K562 (cell line): Measurements from ENCODE around the gene HSD11B1. TPM values are rescaled to one million over a fixed set of nuclear protein-coding genes. Genes with fewer than 3 reads are reported as not detected.

Experiments used
- CBX1 ChIP-seq: sonication (generic); IDR thresholded peaks from 2 replicates; pipeline ENCODE4 v1.6.1; 2016; ENCODE audit warnings: antibody characterized with exemption, low read depth, mild to moderate bottlenecking
- CREB1 ChIP-seq, 2 experiments: sonication (generic) in 1 of 2; formaldehyde crosslinking in 1 of 2; IDR thresholded peaks; 2 replicates each; pipeline versions ENCODE4 v1.6.1 to v1.8.0; 2012 to 2022; ENCODE audit warnings: inconsistent platforms in 1 of 2, mild to moderate bottlenecking in 1 of 2, missing genetic modification reagents in 1 of 2, moderate library complexity in 1 of 2
- FOXK1 ChIP-seq: sonication (generic); formaldehyde crosslinking; IDR thresholded peaks from 2 replicates; pipeline ENCODE4 v1.8.0; 2022; ENCODE audit warnings: missing genetic modification reagents, mild to moderate bottlenecking, borderline replicate concordance
- HNRNPUL1 ChIP-seq: fragments of 200-400 bp; formaldehyde crosslinking; IDR thresholded peaks from 2 replicates; pipeline ENCODE4 v1.6.1; 2017; ENCODE audit warnings: low read length
- HSF4 ChIP-seq: fragments of 250-450 bp; sonication (Bioruptor Pico); IDR thresholded peaks from 2 replicates; pipeline ENCODE4 v2.1.2; 2022; ENCODE audit warnings: mild to moderate bottlenecking, moderate library complexity, borderline replicate concordance
- KDM4B ChIP-seq, 2 experiments: fragments of 450-650 bp in 1 of 2; sonication (generic) in 1 of 2; IDR thresholded peaks; 2 replicates each; pipeline ENCODE4 v1.6.1; 2016 to 2017; ENCODE audit warnings: borderline replicate concordance in 2 of 2, antibody characterized with exemption in 1 of 2, low read depth in 1 of 2, mild to moderate bottlenecking in 1 of 2
- KHSRP ChIP-seq: fragments of 450-650 bp; IDR thresholded peaks from 2 replicates; pipeline ENCODE4 v1.6.1; 2017
- MYNN ChIP-seq, 2 experiments: sonication (generic); formaldehyde crosslinking in 1 of 2; IDR thresholded peaks; 2 replicates each; pipeline versions ENCODE4 v1.5.0 to v1.6.1; 2016 to 2020; ENCODE audit warnings: antibody characterized with exemption in 1 of 2, missing genetic modification reagents in 1 of 2
- PHB2 ChIP-seq: fragments of 450-650 bp; IDR thresholded peaks from 2 replicates; pipeline ENCODE4 v1.6.1; 2017; ENCODE audit warnings: low read depth
- SMAD3 ChIP-seq: fragments of 450-650 bp; formaldehyde crosslinking; conservative IDR thresholded peaks from 2 replicates; pipeline ENCODE4 v1.4.0; 2020; ENCODE audit warnings: mild to moderate bottlenecking
- SPI1 ChIP-seq: IDR thresholded peaks from 2 replicates; pipeline ENCODE4 v1.6.1; 2011; ENCODE audit warnings: low read depth, low read length, control low read depth, borderline replicate concordance
- SREBF2 ChIP-seq: sonication (generic); formaldehyde crosslinking; IDR thresholded peaks from 2 replicates; pipeline ENCODE4 v1.4.0; 2020; ENCODE audit warnings: mild to moderate bottlenecking, missing genetic modification reagents
- ZNF174 ChIP-seq: fragments of 250-450 bp; sonication (Bioruptor Pico); IDR thresholded peaks from 2 replicates; pipeline ENCODE4 v1.4.0; 2020; ENCODE audit warnings: mild to moderate bottlenecking
- ZNF830 ChIP-seq: fragments of 250-450 bp; sonication (Bioruptor Pico); IDR thresholded peaks from 2 replicates; pipeline ENCODE4 v1.5.0; 2021; ENCODE audit warnings: mild to moderate bottlenecking
- polyA plus RNA-seq, 8 experiments: library from polyadenylated mRNA; depleted of rRNA in 4 of 8; stranded (reverse) in 5 of 8; unstranded in 3 of 8; fragments of >200 nt; fragmentation: Nextera tagmentation in 2 of 8; fragmentation: Illumina TruSeq in 1 of 8; extraction: Ambion mirVana in 2 of 8; extraction: Trizol in 1 of 8; gene quantifications; 2 replicates each; pipeline versions ENCODE4 v1.2.1 to v1.2.3, GENCODE V29; 2011 to 2014; ENCODE audit warnings: inconsistent platforms in 1 of 8, missing spikeins in 1 of 8
- total RNA-seq, 7 experiments: library from RNA; depleted of rRNA in 6 of 7; stranded (reverse); fragments of >200 nt in 6 of 7; fragmentation: Illumina TruSeq in 2 of 7; extraction: Trizol in 2 of 7; gene quantifications; 2 replicates each; pipeline versions ENCODE4 v1.2.1 to v1.2.3, GENCODE V29; 2011 to 2021; ENCODE audit warnings: low replicate concordance in 1 of 7
- TF ChIP-seq, protein P1 (sequence below): fragments of 450-650 bp; IDR thresholded peaks from 2 replicates; pipeline ENCODE4 v1.6.1; 2016; ENCODE audit warnings: low read depth
- TF ChIP-seq, protein P2 (sequence below): sonication (generic); formaldehyde crosslinking; IDR thresholded peaks from 2 replicates; pipeline ENCODE4 v1.8.1; 2023; ENCODE audit warnings: mild to moderate bottlenecking, missing genetic modification reagents
- TF ChIP-seq, protein P3 (sequence below): fragments of 450-650 bp; formaldehyde crosslinking; IDR thresholded peaks from 2 replicates; pipeline ENCODE4 v1.4.0; 2022; ENCODE audit warnings: mild to moderate bottlenecking, moderate library complexity

HSD11B1 gene
- total and polyA plus RNA-seq, 9 of the 15 experiments (the other 6 are each of a cell fraction or from before 2014, with no cell fraction given) = 0.04 to 0.16 TPM; not detected in 7

GRCh38 chr1:209747580-209748262 is 43.1 kb downstream of the HSD11B1 start (continued):
- TF ChIP-seq FOXK1 (CRISPR knock-in tag) (no peak), SPI1 (no peak), ZNF830 (CRISPR knock-in tag) (no peak), ZNF174 (CRISPR knock-in tag) (no peak), KDM4B (IDR thresholded peaks at IDR 0.05; ENCODE audit: borderline replicate concordance in 2 of 2, low read depth in 1 of 2) (0 out of 4 replicates have a peak, but pooled peaks of 1 of the 2 experiments have one; percentile 49), SREBF2 (CRISPR knock-in tag) (no peak), CBX1 (peak; percentile 60; the same call in 1 of the 2 replicates), PHB2 (no peak), HSF4 (CRISPR knock-in tag) (no peak), MYNN (IDR thresholded peaks at IDR 0.05) (peak; percentile 93), MYNN (CRISPR knock-in tag; IDR thresholded peaks at IDR 0.05) (no peak), CREB1 (IDR thresholded peaks at IDR 0.05) (peak; percentile 67), CREB1 (CRISPR knock-in tag; IDR thresholded peaks at IDR 0.05) (peak; percentile 80), KHSRP (no peak), SMAD3 (CRISPR knock-in tag) (no peak), HNRNPUL1 (no peak)
- TF ChIP-seq, protein P1, sequence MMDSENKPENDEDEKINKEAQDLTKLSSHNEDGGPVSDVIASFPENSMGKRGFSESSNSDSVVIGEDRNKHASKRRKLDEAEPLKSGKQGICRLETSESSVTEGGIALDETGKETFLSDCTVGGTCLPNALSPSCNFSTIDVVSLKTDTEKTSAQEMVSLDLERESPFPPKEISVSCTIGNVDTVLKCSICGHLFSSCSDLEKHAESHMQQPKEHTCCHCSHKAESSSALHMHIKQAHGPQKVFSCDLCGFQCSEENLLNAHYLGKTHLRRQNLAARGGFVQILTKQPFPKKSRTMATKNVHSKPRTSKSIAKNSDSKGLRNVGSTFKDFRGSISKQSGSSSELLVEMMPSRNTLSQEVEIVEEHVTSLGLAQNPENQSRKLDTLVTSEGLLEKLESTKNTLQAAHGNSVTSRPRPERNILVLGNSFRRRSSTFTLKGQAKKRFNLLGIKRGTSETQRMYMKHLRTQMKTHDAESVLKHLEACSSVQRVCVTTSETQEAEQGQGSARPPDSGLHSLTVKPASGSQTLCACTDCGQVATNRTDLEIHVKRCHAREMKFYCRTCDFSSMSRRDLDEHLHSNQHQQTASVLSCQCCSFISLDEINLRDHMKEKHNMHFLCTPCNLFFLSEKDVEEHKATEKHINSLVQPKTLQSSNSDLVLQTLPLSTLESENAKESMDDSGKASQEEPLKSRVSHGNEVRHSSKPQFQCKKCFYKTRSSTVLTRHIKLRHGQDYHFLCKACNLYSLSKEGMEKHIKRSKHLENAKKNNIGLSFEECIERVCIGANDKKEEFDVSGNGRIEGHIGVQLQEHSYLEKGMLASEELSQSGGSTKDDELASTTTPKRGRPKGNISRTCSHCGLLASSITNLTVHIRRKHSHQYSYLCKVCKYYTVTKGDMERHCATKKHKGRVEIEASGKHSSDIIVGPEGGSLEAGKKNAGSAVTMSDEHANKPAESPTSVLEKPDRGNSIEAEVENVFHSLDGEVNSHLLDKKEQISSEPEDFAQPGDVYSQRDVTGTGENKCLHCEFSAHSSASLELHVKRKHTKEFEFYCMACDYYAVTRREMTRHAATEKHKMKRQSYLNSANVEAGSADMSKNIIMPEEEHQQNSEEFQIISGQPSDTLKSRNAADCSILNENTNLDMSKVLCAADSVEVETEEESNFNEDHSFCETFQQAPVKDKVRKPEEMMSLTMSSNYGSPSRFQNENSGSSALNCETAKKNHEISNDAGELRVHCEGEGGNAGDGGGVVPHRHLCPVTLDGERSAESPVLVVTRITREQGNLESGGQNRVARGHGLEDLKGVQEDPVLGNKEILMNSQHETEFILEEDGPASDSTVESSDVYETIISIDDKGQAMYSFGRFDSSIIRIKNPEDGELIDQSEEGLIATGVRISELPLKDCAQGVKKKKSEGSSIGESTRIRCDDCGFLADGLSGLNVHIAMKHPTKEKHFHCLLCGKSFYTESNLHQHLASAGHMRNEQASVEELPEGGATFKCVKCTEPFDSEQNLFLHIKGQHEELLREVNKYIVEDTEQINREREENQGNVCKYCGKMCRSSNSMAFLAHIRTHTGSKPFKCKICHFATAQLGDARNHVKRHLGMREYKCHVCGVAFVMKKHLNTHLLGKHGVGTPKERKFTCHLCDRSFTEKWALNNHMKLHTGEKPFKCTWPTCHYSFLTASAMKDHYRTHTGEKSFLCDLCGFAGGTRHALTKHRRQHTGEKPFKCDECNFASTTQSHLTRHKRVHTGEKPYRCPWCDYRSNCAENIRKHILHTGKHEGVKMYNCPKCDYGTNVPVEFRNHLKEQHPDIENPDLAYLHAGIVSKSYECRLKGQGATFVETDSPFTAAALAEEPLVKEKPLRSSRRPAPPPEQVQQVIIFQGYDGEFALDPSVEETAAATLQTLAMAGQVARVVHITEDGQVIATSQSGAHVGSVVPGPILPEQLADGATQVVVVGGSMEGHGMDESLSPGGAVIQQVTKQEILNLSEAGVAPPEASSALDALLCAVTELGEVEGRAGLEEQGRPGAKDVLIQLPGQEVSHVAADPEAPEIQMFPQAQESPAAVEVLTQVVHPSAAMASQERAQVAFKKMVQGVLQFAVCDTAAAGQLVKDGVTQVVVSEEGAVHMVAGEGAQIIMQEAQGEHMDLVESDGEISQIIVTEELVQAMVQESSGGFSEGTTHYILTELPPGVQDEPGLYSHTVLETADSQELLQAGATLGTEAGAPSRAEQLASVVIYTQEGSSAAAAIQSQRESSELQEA = no peak
- TF ChIP-seq, protein P2, sequence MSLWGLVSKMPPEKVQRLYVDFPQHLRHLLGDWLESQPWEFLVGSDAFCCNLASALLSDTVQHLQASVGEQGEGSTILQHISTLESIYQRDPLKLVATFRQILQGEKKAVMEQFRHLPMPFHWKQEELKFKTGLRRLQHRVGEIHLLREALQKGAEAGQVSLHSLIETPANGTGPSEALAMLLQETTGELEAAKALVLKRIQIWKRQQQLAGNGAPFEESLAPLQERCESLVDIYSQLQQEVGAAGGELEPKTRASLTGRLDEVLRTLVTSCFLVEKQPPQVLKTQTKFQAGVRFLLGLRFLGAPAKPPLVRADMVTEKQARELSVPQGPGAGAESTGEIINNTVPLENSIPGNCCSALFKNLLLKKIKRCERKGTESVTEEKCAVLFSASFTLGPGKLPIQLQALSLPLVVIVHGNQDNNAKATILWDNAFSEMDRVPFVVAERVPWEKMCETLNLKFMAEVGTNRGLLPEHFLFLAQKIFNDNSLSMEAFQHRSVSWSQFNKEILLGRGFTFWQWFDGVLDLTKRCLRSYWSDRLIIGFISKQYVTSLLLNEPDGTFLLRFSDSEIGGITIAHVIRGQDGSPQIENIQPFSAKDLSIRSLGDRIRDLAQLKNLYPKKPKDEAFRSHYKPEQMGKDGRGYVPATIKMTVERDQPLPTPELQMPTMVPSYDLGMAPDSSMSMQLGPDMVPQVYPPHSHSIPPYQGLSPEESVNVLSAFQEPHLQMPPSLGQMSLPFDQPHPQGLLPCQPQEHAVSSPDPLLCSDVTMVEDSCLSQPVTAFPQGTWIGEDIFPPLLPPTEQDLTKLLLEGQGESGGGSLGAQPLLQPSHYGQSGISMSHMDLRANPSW (CRISPR knock-in tag) = 0 out of 2 replicates have a peak, but pooled peaks have one; percentile 90
- TF ChIP-seq, protein P3, sequence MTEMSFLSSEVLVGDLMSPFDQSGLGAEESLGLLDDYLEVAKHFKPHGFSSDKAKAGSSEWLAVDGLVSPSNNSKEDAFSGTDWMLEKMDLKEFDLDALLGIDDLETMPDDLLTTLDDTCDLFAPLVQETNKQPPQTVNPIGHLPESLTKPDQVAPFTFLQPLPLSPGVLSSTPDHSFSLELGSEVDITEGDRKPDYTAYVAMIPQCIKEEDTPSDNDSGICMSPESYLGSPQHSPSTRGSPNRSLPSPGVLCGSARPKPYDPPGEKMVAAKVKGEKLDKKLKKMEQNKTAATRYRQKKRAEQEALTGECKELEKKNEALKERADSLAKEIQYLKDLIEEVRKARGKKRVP (CRISPR knock-in tag) = peak; percentile 36; the same call in 1 of the 2 replicates
